Astrocyte (in vitro differentiated cells and primary cell): Measurements from ENCODE around the gene NME7. TPM values are rescaled to one million over a fixed set of nuclear protein-coding genes. Genes with fewer than 3 reads are reported as not detected.

Experiments
- DNase-seq: peaks from one replicate; pipeline ENCODE4 v3.0.0-alpha.2; 2010; ENCODE audit warnings: low read depth
- FAIRE-seq: peaks from 2 replicates; lab custom pipeline; 2011; peaks lifted over from hg19 to GRCh38; lab: Jason Lieb, UNC
- H2AFZ ChIP-seq: 2 replicates; pipeline ENCODE4 v1.6.0; 2012; ENCODE audit warnings: low read depth, low read length, inconsistent platforms
- H3K27ac ChIP-seq: 2 replicates; pipeline ENCODE4 v1.5.1; 2011; ENCODE audit warnings: low read depth, low read length, inconsistent platforms
- H3K27me3 ChIP-seq: 2 replicates; pipeline ENCODE4 v1.6.0; 2011; ENCODE audit warnings: low read length, inconsistent platforms; ENCODE audit not compliant: insufficient read depth
- H3K36me3 ChIP-seq: 2 replicates; pipeline ENCODE4 v1.5.1; 2011; ENCODE audit warnings: low read length, inconsistent platforms; ENCODE audit not compliant: insufficient read depth
- H3K4me1 ChIP-seq: 2 replicates; pipeline ENCODE4 v1.5.1; 2011; ENCODE audit warnings: low read length, inconsistent platforms; ENCODE audit not compliant: insufficient read depth
- H3K4me2 ChIP-seq: 2 replicates; pipeline ENCODE4 v1.6.0; 2012; ENCODE audit warnings: low read length, inconsistent platforms
- H3K4me3 ChIP-seq: 2 replicates; pipeline ENCODE4 v1.5.1; 2011; ENCODE audit warnings: low read depth, mild to moderate bottlenecking, low read length, inconsistent platforms; ENCODE audit not compliant: insufficient read depth
- H3K79me2 ChIP-seq: 2 replicates; pipeline ENCODE4 v1.6.0; 2012; ENCODE audit warnings: mild to moderate bottlenecking, low read length, inconsistent platforms; ENCODE audit not compliant: insufficient read depth
- H3K9ac ChIP-seq: 2 replicates; pipeline ENCODE4 v1.6.0; 2012; ENCODE audit warnings: mild to moderate bottlenecking, low read length, inconsistent platforms
- H3K9me3 ChIP-seq: 2 replicates; pipeline ENCODE4 v1.5.1; 2012; ENCODE audit warnings: low read depth, mild to moderate bottlenecking, low read length, inconsistent platforms; ENCODE audit not compliant: insufficient read depth
- H4K20me1 ChIP-seq: 2 replicates; pipeline ENCODE4 v1.6.0; 2012; ENCODE audit warnings: low read length, inconsistent platforms; ENCODE audit not compliant: insufficient read depth
- H3K27ac Mint-ChIP-seq: one replicate; pipeline ENCODE4 v1.8.0; 2021; ENCODE audit warnings: mild to moderate bottlenecking, mixed read lengths; ENCODE audit not compliant: unreplicated experiment
- H3K27me3 Mint-ChIP-seq: one replicate; pipeline ENCODE4 v1.8.0; 2021; ENCODE audit warnings: low read depth, mixed read lengths; ENCODE audit not compliant: unreplicated experiment
- H3K36me3 Mint-ChIP-seq: one replicate; pipeline ENCODE4 v1.8.0; 2021; ENCODE audit warnings: low read depth, mixed read lengths; ENCODE audit not compliant: unreplicated experiment
- H3K4me1 Mint-ChIP-seq: one replicate; pipeline ENCODE4 v1.8.0; 2021; ENCODE audit warnings: low read depth, mixed read lengths; ENCODE audit not compliant: unreplicated experiment
- H3K4me3 Mint-ChIP-seq: one replicate; pipeline ENCODE4 v1.8.0; 2021; ENCODE audit warnings: mild to moderate bottlenecking, moderate library complexity, mixed read lengths; ENCODE audit not compliant: unreplicated experiment
- H3K9me3 Mint-ChIP-seq: one replicate; pipeline ENCODE4 v1.8.0; 2021; ENCODE audit warnings: mild to moderate bottlenecking, mixed read lengths; ENCODE audit not compliant: unreplicated experiment
- CTCF ChIP-seq: IDR thresholded peaks from 2 replicates; pipeline ENCODE4 v1.5.1; 2011; ENCODE audit warnings: low read depth, mild to moderate bottlenecking, inconsistent platforms, low read length, moderate library complexity; ENCODE audit not compliant: insufficient read depth
- EZH2 ChIP-seq: IDR thresholded peaks from 2 replicates; pipeline ENCODE4 v1.6.1; 2012; ENCODE audit warnings: mild to moderate bottlenecking, low read length, inconsistent platforms; ENCODE audit not compliant: insufficient read depth
- total RNA-seq: library from RNA; stranded (reverse); gene quantifications from 2 replicates; pipeline ENCODE4 v1.2.1, GENCODE V29; 2021

Gene NME7
- total RNA-seq, 1 donor from 2014 or later: 21.2 TPM

- H3K27me3 Mint-ChIP-seq: no peaks in the 10 kb centered on the region
- Histone ChIP-seq H2AFZ (no peak overlapping the region), H3K4me1 (no peaks in the 10 kb centered on the region), H3K9ac (no peak overlapping the region), H3K4me2 (no peak overlapping the region), H3K27ac (no peak overlapping the region), H3K79me2 (no peaks in the 10 kb centered on the region), H4K20me1 (no peaks in the 10 kb centered on the region), H3K27me3 (no peaks in the 10 kb centered on the region), H3K4me3 (no peak overlapping the region), H3K36me3 (no peaks in the 10 kb centered on the region), H3K9me3 (no peaks in the 10 kb centered on the region)
- H3K4me3 Mint-ChIP-seq: no peak overlapping the region
- FAIRE-seq: no peak
- H3K36me3 Mint-ChIP-seq: no peaks in the 10 kb centered on the region
- no peaks in the 10 kb centered on the region for H3K9me3 Mint-ChIP-seq
- H3K27ac Mint-ChIP-seq: no peak overlapping the region
- DNase-seq: peak; percentile 56
- H3K4me1 Mint-ChIP-seq: peaks cover 7% of the 10 kb centered on the region
- TF ChIP-seq CTCF (no peak), EZH2 (no peak)
These were observed 72.2 kb downstream of the NME7 start for GRCh38 chr1:169295425-169295824.

- no peak for DNase-seq
- H3K9me3 Mint-ChIP-seq: peaks cover 2% of the 10 kb centered on the region
- no peaks in the 10 kb centered on the region for H3K27me3 Mint-ChIP-seq
- H3K27ac Mint-ChIP-seq: peak overlapping the region; percentile 79
- Histone ChIP-seq H3K9me3 (no peaks in the 10 kb centered on the region), H3K27me3 (no peaks in the 10 kb centered on the region), H4K20me1 (no peaks in the 10 kb centered on the region), H3K4me3 (no peak overlapping the region), H3K4me2 (no peak overlapping the region), H3K79me2 (no peaks in the 10 kb centered on the region), H2AFZ (no peak overlapping the region), H3K36me3 (no peaks in the 10 kb centered on the region), H3K27ac (no peak overlapping the region), H3K9ac (no peak overlapping the region), H3K4me1 (peaks cover 6% of the 10 kb centered on the region)
- H3K4me3 Mint-ChIP-seq: no peak overlapping the region
- peaks cover 19% of the 10 kb centered on the region for H3K4me1 Mint-ChIP-seq
- H3K36me3 Mint-ChIP-seq: peaks cover 11% of the 10 kb centered on the region
- peak; percentile 81 for FAIRE-seq
- no peak for TF ChIP-seq CTCF
- no peak for TF ChIP-seq EZH2
These were observed 78.6 kb downstream of the NME7 start for GRCh38 chr1:169289016-169289415.

GRCh38 chr1:169288011-169288414 lies 79.6 kb downstream of the NME7 start:
- H3K36me3 ChIP-seq: no peaks in the 10 kb centered on the region
- H3K9me3 Mint-ChIP-seq: peaks cover 11% of the 10 kb centered on the region
- H3K4me1 Mint-ChIP-seq: peaks cover 19% of the 10 kb centered on the region
- H3K9ac ChIP-seq: no peak overlapping the region
- H3K4me2 ChIP-seq: peak overlapping the region; percentile 34
- no peaks in the 10 kb centered on the region for H3K9me3 ChIP-seq
- no peaks in the 10 kb centered on the region for H3K79me2 ChIP-seq
- no peaks in the 10 kb centered on the region for H3K27me3 ChIP-seq
- no peak overlapping the region for H2AFZ ChIP-seq
- DNase-seq (peak; percentile 66), FAIRE-seq (no peak)
- TF ChIP-seq CTCF: no peak
- TF ChIP-seq EZH2: no peak
- H3K27ac Mint-ChIP-seq: peak overlapping the region; percentile 79
- H3K27me3 Mint-ChIP-seq: no peaks in the 10 kb centered on the region
- H3K27ac ChIP-seq: no peak overlapping the region
- peaks cover 6% of the 10 kb centered on the region for H3K4me1 ChIP-seq
- no peaks in the 10 kb centered on the region for H4K20me1 ChIP-seq
- H3K4me3 Mint-ChIP-seq: peak overlapping the region; percentile 9
- no peak overlapping the region for H3K4me3 ChIP-seq
- peaks cover 19% of the 10 kb centered on the region for H3K36me3 Mint-ChIP-seq
